H4 (cell line): ENCODE data around the gene PLAC9. TPM values are rescaled to one million over a fixed set of nuclear protein-coding genes. Genes with fewer than 3 reads are reported as not detected.

Experiments
- DNase-seq: peaks from one replicate; pipeline ENCODE4 v3.0.0-alpha.2; 2015; ENCODE audit warnings: low spot score
- total RNA-seq: library from RNA; depleted of rRNA; stranded (reverse); fragments of >200 nt; shearing (Covaris generic); gene quantifications from 2 replicates; pipeline ENCODE4 v1.2.3, GENCODE V29; 2014; rRNA removed

The PLAC9 gene
- total RNA-seq, 1 experiment from 2014 or later = not detected

DNA sequence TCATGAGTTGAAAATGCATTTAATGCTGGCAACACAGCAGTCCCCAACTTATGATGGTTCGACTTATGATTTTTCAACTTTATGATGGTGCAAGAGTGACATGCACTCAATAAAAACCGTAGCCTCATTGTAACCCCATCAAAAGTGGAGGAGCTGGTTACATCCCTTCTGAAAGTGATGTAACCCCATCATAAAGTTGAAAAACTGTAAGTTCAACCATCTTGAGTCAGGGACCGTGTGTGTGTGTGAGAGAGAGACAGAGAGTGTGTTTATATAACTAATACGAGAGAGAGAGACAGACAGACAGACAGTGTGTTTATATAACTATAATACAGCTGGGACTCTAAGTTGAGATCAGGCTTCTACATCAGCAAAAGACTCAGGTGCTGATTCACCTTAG, 51.8 kb downstream of the PLAC9 start:
- DNase-seq = no peak

DNA sequence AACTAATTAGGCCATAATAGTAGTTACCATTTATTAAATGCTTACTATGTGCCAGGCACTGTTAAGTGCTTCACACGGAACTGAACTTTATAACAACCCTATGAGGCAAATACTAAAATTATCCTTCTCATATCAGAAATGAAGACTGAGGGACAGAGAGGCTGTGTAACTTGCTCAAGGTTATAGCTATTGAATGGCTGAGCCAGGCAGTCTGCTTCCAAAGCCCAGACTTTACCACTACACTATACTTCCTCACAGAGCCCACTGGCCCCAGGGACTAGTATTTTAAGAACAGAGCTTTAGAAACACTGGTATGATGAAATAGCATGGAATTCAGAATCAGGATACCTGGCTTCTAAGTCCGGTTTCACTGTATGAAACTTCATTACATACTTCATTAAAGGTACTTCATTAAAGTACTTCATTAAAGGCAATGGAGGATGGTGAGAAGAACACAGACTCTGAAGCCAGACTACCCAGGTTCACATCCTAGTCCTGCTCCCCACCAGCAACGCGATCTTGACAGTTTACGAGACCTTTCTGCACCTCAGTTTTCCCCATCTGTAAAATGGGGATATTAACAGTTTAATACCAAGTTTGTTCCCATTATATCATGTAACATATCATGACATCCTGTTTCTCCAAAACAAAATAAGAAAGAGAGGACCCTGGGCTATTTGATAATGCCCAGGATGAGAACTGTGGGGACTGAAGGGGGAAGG, 53.2 kb downstream of the PLAC9 start:
- no peak for DNase-seq

- DNase-seq = no peak
These were observed 54.0 kb downstream of the PLAC9 start for GRCh38 chr10:80186364-80187012.

- no peak for DNase-seq
These were observed 54.5 kb downstream of the PLAC9 start for GRCh38 chr10:80187060-80187459.

GRCh38 chr10:80187465-80188409, 55.2 kb downstream of the PLAC9 start:
- no peak for DNase-seq

DNA sequence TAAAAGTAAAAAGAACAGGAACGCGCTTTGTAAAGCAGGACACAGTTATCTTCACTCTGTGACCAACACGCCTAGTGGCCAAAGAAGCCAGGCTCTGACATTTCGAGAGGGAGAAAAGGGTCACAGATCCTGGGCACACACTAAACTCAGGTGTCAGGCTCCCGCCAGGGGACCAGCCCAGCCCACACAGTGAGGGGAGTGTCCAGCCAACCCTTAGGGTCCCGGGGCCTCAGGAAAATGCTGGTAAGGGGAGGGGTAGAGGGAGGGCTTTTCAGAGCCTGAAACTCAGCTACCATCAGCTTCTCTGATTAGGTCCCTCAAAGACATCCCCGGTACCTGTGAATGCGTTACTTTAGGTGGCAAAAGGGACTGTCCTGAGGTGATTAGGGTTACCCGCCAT, 56.2 kb downstream of the PLAC9 start:
- DNase-seq = no peak

DNA sequence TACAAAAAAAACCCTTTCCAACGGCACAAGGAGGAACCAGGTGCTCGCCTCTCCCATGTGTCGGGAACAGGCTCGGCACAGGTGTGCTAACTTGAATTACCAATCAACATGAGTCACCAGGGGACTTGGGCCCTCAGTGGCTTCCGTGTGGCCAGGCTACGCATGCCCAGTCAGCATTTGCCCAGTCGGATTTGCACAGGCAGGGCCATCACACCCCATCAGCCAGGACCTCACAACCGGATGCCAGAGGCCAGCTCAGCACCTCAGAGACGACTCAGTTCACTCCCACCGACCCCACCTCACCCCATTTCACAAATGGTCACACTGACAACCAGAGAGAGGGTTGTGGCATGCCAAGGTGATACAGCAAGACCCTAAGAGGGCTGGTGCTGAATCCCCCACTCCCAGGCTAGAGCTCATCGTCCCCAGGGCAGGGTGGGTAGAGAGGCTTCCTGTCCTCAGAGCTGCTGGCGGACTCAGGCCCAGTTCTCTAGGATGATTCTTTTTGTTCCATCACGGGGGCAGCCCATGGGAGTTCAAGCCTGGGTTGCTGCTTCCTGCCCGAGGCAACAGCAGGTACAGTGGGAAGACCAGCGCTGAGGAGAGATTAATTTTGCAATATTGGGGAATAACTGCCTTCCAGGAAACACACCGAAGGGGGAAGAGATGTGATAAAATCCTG, 59.2 kb downstream of the PLAC9 start:
- DNase-seq = no peak

DNA sequence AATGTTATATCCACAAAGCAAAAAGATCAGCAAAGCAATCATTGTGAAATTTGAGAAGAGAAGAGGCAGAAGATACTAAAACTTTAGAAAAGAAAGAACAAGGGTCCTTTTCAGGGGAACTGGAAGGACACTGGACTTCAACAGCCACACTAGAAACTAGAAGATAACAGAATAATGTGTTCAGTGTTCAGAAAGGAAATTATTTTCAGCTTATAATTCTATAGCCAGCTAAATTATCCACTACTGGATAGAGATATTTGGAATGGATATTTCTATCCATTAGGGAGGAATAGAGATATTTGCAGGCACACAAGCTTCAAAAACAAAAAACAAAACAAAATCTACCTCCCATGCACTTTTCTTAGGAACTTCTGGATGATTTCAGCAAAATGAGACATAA, 60.0 kb downstream of the PLAC9 start:
- no peak for DNase-seq

- DNase-seq = no peak
These were observed 62.0 kb downstream of the PLAC9 start for GRCh38 chr10:80194373-80195045.

Other genes with a start within 250 kb of the PLAC9 start
- not detected in 2 replicates for gene SFTPD, start 183.6 kb upstream of the PLAC9 start, total RNA-seq
- 6.9 and 14.8 TPM in 2 replicates for gene TMEM254, start 54.1 kb upstream of the PLAC9 start, total RNA-seq
- gene ANXA11, start 72.8 kb downstream of the PLAC9 start, total RNA-seq = 51.6 and 65.3 TPM in 2 replicates
- gene MAT1A, start 156.9 kb downstream of the PLAC9 start, total RNA-seq = 1.2 and 1.7 TPM in 2 replicates
- not detected in 2 replicates for gene DYDC1, start 224.0 kb downstream of the PLAC9 start, total RNA-seq
- gene DYDC2, start 224.1 kb downstream of the PLAC9 start, total RNA-seq = 0.08 and 0.47 TPM in 2 replicates